ENCODE data around the gene LDHAL6B.

- TF ChIP-seq CTCF (IDR thresholded peaks at IDR 0.05) (no peak), E2F1 (CRISPR knock-in tag; IDR thresholded peaks at IDR 0.05) (no peak), ZNF232 (CRISPR knock-in tag; IDR thresholded peaks at IDR 0.05) (no peak), ATF2 (CRISPR knock-in tag; IDR thresholded peaks at IDR 0.05; ENCODE audit: borderline replicate concordance, low read depth) (no peak), TEAD4 (CRISPR knock-in tag; IDR thresholded peaks at IDR 0.05) (no peak), FOXK1 (CRISPR knock-in tag; IDR thresholded peaks at IDR 0.05) (no peak), ZNF512 (CRISPR knock-in tag; IDR thresholded peaks at IDR 0.05; ENCODE audit: borderline replicate concordance) (no peak), FOXP1 (CRISPR knock-in tag; IDR thresholded peaks at IDR 0.05; ENCODE audit: borderline replicate concordance) (no peak), CREM (CRISPR knock-in tag; IDR thresholded peaks at IDR 0.05) (no peak), TCF7 (CRISPR knock-in tag; IDR thresholded peaks at IDR 0.05; ENCODE audit: low read depth) (no peak), MAX (CRISPR knock-in tag; IDR thresholded peaks at IDR 0.05) (no peak), ETV6 (CRISPR knock-in tag; IDR thresholded peaks at IDR 0.05) (no peak)
These were observed 36.0 kb downstream of the LDHAL6B start for GRCh38 chr15:59242649-59243048.
